Sigmoid colon (tissue), 3 donors: ENCODE data around the gene JPH4.

Experiments used
- CTCF ChIP-seq, 4 experiments: fragments of 450-650 bp in 3 of 4; fragments of 200-600 bp in 1 of 4; IDR thresholded peaks; one replicate each; pipeline ENCODE4 v1.5.1; 2016 to 2019; ENCODE audit warnings: antibody characterized with exemption in 4 of 4, mild to moderate bottlenecking in 3 of 4, moderate library complexity in 2 of 4
- POLR2A ChIP-seq, 2 donors: fragments of 450-650 bp; IDR thresholded peaks; one replicate each; pipeline ENCODE4 v1.6.1; 2016; ENCODE audit warnings: antibody characterized with exemption in 2 of 2, mild to moderate bottlenecking in 2 of 2, moderate library complexity in 2 of 2

- TF ChIP-seq CTCF (IDR thresholded peaks at IDR 0.05) (no peak), POLR2A (IDR thresholded peaks at IDR 0.05) (no peak)
Observed at GRCh38 chr14:23600806-23601205, 22.2 kb upstream of the JPH4 start.
